Heart left ventricle (tissue), 13 donors: ENCODE data around the gene NTM.

Experiments used
- CTCF ChIP-seq, 12 donors: fragments of 200-600 bp; sonication (generic) in 4 of 12; IDR thresholded peaks; one replicate each; pipeline versions ENCODE4 v1.5.0 to v1.8.0; 2018 to 2022; ENCODE audit warnings: antibody characterized with exemption in 12 of 12, mild to moderate bottlenecking in 5 of 12
- POLR2A ChIP-seq, 2 donors: fragments of 450-650 bp; IDR thresholded peaks; one replicate each; pipeline ENCODE4 v1.6.1; 2017; ENCODE audit warnings: antibody characterized with exemption in 2 of 2, mild to moderate bottlenecking in 2 of 2, moderate library complexity in 2 of 2
- donor health status: ischemic (EF 13 %, LVEDD 7.1; RV severe dilation, severe dysfunction).
- donor health status: DM: no; HTN: yes; CAD: no.
- donor health status: DM: no; HTN: no; CAD: no.
- donor health status: ischemic (EF 25% LVEDD 6.9; RV normal size, moderate dysfunction).
- donor health status: ischemic (EF 25% LVEDD 5.7; RV mildly dilated, moderate dysfunction).
- donor health status: ischemic (EF 35%, LVEDD 5.7; RV mildly dilated, moderate dysfunction).
- donor health status: nonischemic (EF 11% LVEDD 7.7; RV severe dilation, severe dysfunction).
- donor health status: DM: yes; HTN: yes; CAD: no.
- donor health status: PGD.
- donor health status: ischemic (EF 29% LVEDD 5.4; RV normal size, mild dysfunction).
- donor health status: nonischemic (EF 23%, LVEDD 6.1; RV moderate dilation, normal function).

- TF ChIP-seq CTCF (IDR thresholded peaks at IDR 0.05) (no peak), POLR2A (IDR thresholded peaks at IDR 0.05) (no peak)
Measured at GRCh38 chr11:132045107-132045506, 674.7 kb downstream of the NTM start.
